NCI-H2107 treated with DMSO at 0.1 percent for 48 hours (cell line): ENCODE data around the gene NHLRC4.

ENCODE experiments used
- DNase-seq: peaks from one replicate; lab custom pipeline; 2025; ENCODE audit not compliant: unreplicated experiment; lab: John Stamatoyannopoulos, UW

Gene NHLRC4

GRCh38 chr16:566475-567372, at the start of gene NHLRC4:
NHLRC4 (plus strand) TSS chr16:567005; CDS start chr16:568048, 1,043 bp downstream.
- peak; percentile 50 for DNase-seq

- DNase-seq = no peak
Observed at GRCh38 chr16:518858-519257, 47.9 kb upstream of the NHLRC4 start.

DNA sequence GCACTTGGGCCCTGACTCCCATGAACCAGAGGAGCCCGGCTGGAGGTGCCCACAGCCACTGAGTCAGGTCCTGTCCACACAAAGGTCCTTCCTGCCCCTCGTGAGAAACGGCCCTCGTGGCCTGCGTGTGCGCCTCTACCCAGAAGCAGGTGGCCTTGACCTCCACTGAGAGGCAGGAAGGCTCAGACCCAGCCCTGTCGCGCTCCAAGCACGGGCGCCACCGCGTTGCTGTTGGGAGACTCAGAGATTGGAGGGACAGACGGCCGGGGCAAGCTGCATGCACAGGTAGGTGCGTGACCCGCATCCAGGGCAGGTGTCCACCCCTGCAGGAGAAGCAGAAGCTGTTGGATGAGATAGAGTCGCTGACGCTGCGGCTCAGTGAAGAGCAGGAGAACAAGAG, 47.4 kb upstream of the NHLRC4 start:
- no peak for DNase-seq

GRCh38 chr16:519841-520687, 46.7 kb upstream of the NHLRC4 start:
- no peak for DNase-seq

DNA sequence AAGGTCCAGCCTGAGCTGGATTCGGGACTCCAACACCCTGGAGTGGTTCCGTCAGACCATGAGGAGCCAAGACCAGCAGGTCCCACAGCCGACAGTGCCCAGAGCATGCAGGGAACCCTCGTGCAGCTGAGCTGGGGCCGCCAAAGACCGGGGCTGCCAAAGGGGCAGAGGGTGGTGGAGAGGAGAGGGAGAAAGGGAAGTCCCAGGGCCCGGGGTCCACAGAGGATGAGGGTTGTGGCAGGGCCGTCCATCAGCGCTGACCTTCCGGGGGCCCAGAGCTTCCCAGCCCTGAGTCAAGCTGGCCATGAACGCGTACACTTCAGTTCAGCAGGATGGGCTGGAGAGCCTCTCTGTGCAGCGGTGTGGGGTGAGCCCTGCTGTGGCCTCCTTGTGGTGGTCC, 46.0 kb upstream of the NHLRC4 start:
- DNase-seq = no peak

DNA sequence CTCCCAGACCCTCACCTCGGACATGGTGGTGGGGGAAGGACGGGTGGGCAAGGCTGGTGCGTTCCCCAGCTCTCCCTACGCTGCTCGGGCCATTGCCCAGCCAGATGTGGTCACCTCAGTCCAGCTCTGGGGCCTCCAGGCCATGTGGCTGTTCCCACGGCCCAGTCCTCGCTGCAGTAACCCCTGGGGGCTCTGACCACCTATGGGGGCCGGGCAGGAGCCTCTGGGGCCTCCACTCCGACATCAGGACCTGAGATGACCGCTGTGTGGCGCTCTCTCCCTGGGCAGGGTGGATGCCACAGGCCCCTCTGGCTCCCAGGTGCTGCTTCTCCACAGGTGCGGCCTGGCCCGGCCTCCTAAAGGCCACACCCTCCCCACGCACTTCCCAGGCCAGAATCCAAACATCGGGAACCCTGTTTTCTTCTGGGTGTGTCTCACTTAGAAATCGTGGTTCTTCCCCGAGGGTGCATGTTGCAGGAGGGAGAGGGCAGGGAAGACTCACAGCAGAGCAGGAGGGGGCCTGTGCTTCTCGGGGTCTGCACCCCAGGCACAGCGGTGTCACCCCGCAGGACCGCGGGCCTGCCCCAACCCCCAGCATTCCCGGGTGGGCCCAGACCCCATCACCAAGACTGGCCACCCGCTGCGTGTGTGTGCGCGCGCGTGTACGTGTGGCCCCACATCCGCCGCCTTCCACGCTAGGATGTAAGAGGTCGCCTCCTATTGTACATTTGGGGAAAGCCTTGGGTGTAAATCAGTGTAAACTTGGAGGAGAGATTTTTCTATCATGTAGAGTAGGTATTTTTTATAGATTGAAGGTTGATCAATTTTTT, 45.2 kb upstream of the NHLRC4 start:
- DNase-seq = no peak

DNA sequence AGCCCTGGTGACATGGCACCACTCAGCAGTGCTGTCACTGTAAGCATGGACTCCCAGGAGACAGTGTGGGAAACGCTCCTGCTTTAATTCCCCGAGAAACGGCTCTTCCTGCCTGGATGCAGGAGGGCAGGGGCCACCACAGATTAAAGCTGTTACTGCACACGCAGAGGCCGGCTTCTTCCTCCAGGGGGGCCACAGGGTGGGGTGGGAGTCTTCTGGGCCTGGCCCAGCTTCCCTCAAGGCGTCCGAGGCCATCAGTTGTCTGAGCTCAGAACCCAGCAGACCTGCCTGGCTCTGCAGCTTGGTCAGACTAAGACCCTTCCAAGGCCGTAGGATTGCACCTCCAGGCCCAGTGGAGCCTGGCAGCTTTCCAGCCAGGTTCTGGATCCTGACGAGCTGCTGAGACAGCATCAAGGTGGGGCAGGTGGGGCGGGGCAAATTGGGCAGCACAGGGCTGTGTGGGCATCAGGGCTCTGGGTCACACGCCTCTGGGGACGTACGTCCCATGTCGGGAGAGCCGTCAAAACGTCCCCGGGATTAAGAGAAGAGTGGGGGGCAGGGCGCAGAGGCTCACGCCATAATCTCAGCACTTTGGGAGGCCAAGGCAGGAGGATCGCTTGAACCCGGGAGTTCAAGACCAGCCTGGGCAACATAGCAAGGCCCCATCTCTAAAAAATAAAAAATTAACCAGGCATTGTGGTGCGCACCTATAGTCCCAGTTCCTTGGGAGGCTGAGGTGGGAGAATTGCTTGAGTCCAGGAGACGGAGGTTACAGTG, 44.3 kb upstream of the NHLRC4 start:
- DNase-seq = no peak

DNA sequence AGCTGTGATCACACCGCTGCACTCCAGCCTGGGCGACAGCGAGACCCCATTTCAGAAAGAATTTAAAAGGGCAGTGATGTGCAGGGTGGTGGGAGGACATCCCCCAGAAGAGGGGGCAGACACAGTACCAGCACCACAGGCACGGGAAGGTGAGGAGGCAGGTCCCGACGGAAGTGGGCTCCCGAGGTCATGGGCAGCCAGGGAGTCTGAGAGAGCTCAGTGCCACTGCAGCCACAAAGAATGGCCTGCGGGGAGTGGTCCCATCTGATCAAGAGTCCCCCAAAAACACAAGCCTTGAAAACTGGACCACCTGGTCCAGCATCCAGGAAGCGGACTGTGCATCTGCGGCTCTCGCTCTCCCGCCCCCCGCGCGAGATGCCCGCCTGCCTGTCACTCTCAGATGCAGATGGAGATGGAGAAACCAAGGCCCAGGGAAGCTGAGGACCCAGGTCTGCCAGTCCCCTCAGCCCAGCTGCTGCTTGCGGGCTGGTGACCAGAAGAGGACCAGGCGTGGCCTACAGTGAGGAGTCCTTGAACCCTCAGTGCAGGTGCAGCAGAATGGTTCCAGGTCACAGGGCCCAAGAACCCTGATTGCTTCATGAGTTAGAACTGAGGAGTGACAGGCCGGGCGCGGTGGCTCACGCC, 43.6 kb upstream of the NHLRC4 start:
- DNase-seq = no peak

DNA sequence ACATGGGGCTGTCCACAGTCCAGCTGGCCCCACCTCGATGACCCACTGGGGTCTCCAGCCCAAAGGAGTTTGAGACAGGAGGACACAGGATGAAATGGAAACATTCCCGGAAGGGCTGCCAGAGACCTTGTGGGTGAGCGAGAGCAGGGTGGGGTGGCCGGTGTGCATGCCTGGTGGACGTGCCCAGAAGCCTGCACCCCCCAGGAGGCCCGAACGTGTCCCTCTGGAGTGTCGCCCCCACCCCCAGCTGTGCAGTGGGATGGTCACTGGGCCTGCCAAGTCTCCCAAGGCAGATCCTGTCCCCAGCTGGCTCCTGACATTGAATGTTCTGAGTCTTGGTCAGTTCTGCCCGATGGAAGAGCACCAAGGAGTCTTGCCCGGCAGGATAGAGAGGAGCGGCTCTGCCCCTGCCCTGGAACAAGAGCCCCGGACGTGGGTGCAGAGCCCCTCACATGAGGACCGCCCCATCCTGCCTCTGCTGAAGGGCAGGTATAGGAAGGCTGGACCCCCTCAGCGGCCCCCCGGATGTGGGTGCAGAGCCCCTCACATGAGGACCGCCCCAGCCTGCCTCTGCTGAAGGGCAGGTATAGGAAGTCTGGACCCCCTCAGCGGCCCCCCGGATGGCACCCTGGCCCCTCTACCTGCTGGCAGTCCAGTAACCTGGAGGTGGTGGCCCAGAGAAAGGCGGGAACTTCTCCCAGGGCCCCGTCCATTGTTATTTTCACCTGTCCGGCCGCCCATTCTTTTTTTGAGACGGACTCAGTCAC, 42.3 kb upstream of the NHLRC4 start:
- DNase-seq = no peak

GRCh38 chr16:525123-525519, 41.7 kb upstream of the NHLRC4 start:
- no peak for DNase-seq

GRCh38 chr16:525520-526180, 41.2 kb upstream of the NHLRC4 start:
- no peak for DNase-seq

DNA sequence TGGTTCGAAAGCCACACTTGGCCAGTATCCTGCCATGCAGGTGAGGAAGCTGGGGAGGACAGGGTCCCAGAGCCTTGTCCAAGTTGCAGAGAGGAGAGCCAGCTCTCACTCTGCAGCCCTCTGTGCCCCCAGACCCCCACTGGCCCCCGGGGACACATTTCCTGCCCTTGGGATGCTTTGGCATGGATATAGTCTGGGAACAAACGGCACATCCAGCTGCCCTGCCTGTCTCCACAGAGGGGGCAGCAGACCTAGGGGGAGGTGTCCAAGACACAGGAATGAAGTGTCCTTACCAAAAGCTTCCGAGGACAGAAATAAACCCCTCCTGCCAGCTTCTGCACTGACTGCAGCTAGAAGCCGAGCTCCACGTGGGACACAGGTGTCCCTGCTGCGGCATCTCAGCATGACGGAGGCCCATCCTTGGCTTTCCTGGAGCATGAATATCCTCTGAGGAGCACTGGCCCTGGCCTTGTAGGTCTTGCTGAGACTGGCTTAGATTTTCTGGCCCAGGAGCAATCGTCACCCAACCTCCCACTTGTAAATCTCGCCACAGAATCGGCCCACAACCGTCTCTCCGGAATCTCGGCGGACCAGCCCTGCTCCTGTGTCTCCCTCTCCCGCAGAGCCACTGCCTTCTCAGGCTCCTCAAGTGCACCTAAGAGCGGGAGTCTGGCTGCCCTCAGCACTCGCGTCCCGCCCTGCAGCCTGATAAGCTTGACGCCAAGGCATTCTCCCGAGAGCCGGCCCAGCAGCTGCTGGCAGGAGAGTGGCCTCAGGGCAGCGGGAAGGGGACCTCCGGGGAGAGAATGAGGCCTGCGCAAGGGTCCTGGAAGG, 40.4 kb upstream of the NHLRC4 start:
- no peak for DNase-seq

- peak; percentile 53 for DNase-seq
Observed at GRCh38 chr16:527015-527903, 39.5 kb upstream of the NHLRC4 start, which contains the start of gene CAPN15. CAPN15 (plus strand) TSS chr16:527712; CDS start chr16:546839, 19,127 bp downstream.

DNA sequence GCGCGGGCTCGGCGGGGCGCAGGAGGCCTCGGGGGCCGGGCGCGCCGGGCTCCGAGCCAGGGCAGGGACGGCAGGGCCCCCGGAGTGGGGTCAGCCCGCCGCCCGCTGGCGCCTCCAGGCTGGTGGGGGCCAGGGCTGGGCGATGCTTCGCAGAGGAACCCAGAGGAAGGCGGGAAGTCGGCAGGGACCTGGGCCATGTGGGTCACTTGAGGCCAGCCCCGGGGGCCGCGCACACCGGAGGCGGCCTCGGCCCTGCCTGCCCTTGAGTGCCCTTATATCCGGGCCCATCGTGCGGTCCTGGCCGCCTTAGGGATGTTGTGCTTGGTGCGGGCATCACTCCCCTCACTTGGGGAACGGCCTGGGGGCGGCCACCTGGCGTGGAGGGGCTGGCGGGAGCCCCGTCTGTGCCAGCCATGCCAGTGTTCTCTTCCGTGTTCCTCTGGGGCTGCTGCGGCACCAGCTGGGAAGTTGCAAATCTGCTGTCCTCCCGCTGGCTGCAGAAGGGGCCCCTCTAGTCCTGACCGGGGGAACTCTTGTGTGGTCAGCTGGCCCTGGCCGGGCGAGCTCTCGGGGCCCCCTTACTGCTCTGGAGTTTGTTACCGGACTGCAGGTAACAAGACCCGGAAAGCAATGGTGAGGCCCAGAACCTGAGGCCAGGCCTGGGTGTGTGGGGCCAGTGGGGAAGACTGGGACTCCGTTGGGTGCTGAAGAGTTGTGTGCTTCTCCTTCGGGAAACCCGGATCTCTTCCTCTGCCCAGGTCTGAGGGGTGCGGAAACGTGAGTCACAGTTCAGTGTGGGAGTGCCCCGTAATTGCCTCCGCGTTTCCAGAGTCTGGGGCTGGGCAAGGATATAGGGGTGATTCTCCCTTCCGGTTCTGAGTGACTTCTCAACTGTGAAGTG, 38.4 kb upstream of the NHLRC4 start:
- no peak for DNase-seq

- no peak for DNase-seq
Observed at GRCh38 chr16:529012-529575, 37.7 kb upstream of the NHLRC4 start.
